ENCODE measurements around the gene SPG11. TPM values are rescaled to one million over a fixed set of nuclear protein-coding genes. Genes with fewer than 3 reads are reported as not detected.

The SPG11 gene
- polyA plus RNA-seq, 2 donors = 23.5 to 29.4 TPM

DNA sequence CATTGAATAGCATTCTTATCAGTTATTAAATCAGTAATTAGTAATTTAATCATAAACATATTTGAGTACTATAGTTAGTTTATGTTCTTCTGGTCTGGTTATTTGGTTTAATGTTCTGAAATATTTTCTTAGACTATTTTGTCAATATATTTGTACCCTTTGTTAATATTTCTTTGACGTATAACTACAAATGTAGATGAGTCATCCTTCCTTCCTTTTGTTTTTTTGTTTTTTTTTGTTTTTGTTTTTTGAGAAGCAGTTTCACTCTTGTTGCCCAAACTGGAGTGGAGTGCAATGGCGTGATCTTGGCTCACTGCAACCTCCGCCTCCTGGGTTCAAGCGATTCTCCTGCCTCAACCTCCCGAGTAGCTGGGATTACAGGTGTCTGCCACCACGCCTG, 143.9 kb downstream of the SPG11 start:
- Histone ChIP-seq H3K27ac (ENCODE audit: low read depth in 2 of 2, low read length in 1 of 2) (no peak overlapping the region), H3K27me3 (ENCODE audit: control insufficient read depth in 1 of 2, insufficient read depth in 2 of 2, low read length in 2 of 2) (no peaks in the 10 kb centered on the region), H3K36me3 (ENCODE audit: control insufficient read depth in 2 of 2, insufficient read depth in 2 of 2, low read length in 1 of 2) (no peaks in the 10 kb centered on the region), H3K9me3 (ENCODE audit: control insufficient read depth in 2 of 2, insufficient read depth in 1 of 2, low read depth in 1 of 2, low read length in 1 of 2) (no peaks in the 10 kb centered on the region), H3K4me3 (ENCODE audit: low read depth in 1 of 2, low read length in 2 of 2) (no peak overlapping the region), H3K4me1 (ENCODE audit: control insufficient read depth in 2 of 2, insufficient read depth in 2 of 2, low read length in 1 of 2) (no peaks in the 10 kb centered on the region)
- 87 to 89% methylated on average over 6 of the region's 6 CpGs for WGBS, 2 donors

DNA sequence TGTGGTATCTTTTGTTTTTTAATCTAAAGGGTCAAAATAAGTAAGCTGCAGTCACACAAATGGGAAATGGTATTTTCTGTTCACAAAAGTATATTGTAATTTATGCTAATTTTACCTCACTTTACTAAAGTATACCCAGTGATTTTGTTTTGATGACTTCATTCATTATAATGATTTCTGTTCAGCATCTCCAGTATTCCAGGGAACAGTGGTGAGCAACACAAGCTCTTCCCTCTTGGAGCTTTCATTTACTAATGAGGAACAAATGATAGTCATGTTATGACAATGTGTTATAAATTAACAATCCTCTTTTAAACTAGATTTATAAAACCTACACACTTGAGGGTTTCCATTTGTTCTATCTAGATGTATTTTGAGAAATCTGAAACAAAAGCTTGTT, 147.0 kb downstream of the SPG11 start:
- Histone ChIP-seq H3K4me1 (ENCODE audit: control insufficient read depth in 2 of 2, insufficient read depth in 2 of 2, low read length in 1 of 2) (no peaks in the 10 kb centered on the region), H3K4me3 (ENCODE audit: low read depth in 1 of 2, low read length in 2 of 2) (no peak overlapping the region), H3K36me3 (ENCODE audit: control insufficient read depth in 2 of 2, insufficient read depth in 2 of 2, low read length in 1 of 2) (no peaks in the 10 kb centered on the region), H3K27me3 (ENCODE audit: control insufficient read depth in 1 of 2, insufficient read depth in 2 of 2, low read length in 2 of 2) (no peaks in the 10 kb centered on the region), H3K27ac (ENCODE audit: low read depth in 2 of 2, low read length in 1 of 2) (no peak overlapping the region), H3K9me3 (ENCODE audit: control insufficient read depth in 2 of 2, insufficient read depth in 1 of 2, low read depth in 1 of 2, low read length in 1 of 2) (no peaks in the 10 kb centered on the region)

Other genes with a start within 250 kb of the SPG11 start
- gene CTDSPL2, start 236.0 kb downstream of the SPG11 start, polyA plus RNA-seq = 1 to 10 TPM; 3.5 to 4.4 TPM
- gene EIF3J, start 126.5 kb downstream of the SPG11 start, polyA plus RNA-seq = 10 to 100 TPM; 34.4 to 58.4 TPM
- gene PATL2, start 47.7 kb upstream of the SPG11 start, polyA plus RNA-seq = under 1 TPM; 0.33 to 0.84 TPM
- gene B2M, start 47.9 kb upstream of the SPG11 start, polyA plus RNA-seq = 1,000 to 10,000 TPM in 1 of 2 donors, 100 to 1,000 TPM in 1; 499 to 1,202 TPM
- gene TRIM69, start 72.9 kb upstream of the SPG11 start, polyA plus RNA-seq = 10 to 100 TPM in 1 of 2 donors, 1 to 10 TPM in 1; 9.4 to 11.1 TPM